Measurements from ENCODE around the gene EFEMP2. TPM values are rescaled to one million over a fixed set of nuclear protein-coding genes. Genes with fewer than 3 reads are reported as not detected.

The EFEMP2 gene
- total RNA-seq, 1 experiment from 2014 or later, result 4.5 TPM

DNA sequence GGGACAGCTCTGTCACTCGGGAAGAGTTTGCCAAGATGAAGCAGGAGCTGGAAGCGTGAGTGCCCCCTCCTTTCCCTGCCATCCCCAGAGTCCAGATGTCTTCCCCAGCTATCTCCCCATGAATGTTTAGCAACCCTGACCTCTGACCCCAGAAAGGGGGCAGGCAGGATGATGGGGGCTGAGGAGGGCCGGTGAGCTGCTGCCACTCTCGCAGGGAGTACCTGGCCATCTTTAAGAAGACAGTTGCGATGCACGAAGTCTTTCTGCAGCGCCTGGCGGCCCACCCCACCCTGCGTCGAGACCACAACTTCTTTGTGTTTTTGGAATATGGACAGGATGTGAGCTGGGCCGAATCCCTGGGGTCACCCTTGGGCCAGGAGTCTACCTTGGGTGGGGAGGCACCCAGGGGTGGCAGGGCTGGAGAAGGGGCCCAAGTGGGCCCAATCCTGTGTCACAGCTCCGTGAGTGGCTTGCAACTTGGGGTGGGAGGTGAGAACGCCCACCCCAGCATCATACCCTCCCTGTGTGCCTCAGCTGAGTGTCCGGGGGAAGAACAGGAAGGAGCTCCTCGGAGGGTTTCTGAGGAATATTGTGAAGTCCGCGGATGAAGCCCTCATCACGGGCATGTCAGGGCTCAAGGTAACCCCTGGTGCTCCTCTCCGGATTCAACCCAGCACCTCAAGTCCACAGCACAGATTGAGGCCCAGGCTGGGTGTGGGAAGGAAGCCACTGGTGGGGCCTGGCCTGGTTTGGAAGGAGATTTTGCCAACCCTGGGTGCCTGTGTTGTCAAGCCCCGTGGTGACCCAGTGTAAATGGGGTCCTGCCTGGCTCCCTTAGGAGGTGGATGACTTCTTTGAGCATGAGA, 22.1 kb downstream of the EFEMP2 start:
- Histone ChIP-seq H3K27me3 (ENCODE audit: low read length) (no peaks in the 10 kb centered on the region), H3K79me2 (ENCODE audit: low read length) (peaks cover 17% of the 10 kb centered on the region), H3K9me3 (ENCODE audit: low read length) (no peaks in the 10 kb centered on the region), H4K20me1 (ENCODE audit: low read length) (peaks cover 28% of the 10 kb centered on the region), H3K36me3 (ENCODE audit: low read depth, low read length) (peaks cover 43% of the 10 kb centered on the region), H3K9me2 (replicated peaks; ENCODE audit: low read length) (no peaks in the 10 kb centered on the region), H3K4me2 (ENCODE audit: low read length) (no peak overlapping the region), H3K4me3 (ENCODE audit: low read length) (no peak overlapping the region), H3K27ac (ENCODE audit: low read length) (no peak overlapping the region), H3K9ac (ENCODE audit: low read length) (no peak overlapping the region), H2AFZ (ENCODE audit: low read length) (no peak overlapping the region), H3F3A (ENCODE audit: low read length, unreplicated experiment) (no peaks in the 10 kb centered on the region), H3K4me1 (ENCODE audit: insufficient read depth, low read length) (peaks cover 12% of the 10 kb centered on the region)
- ChIA-PET POLR2A (ENCODE audit: unreplicated experiment) (interaction anchor here (0.5 to 0.6 kb wide), 2 partner anchors 78 to 136 kb away, joined by 3 to 7 read pairs; no protein-coding TSS in a partner anchor), CTCF (interaction anchor here (0.6 to 1.7 kb wide), 3 partner anchors 10 to 180 kb away, joined by 4 to 6 read pairs (median 4); partner anchors contain the start of gene MUS81)
- BruUV-seq (replicated peaks), result no TSS peak
- no peak for DNase-seq
- no peak; the same call in 1 of the 2 replicates for ATAC-seq
- TF ChIP-seq EZH2 (IDR thresholded peaks at IDR 0.05; ENCODE audit: low read length, unreplicated experiment) (no peak), EZH2phosphoT487 (IDR thresholded peaks at IDR 0.05; ENCODE audit: borderline replicate concordance, low read length) (no peak), CTCF (conservative IDR thresholded peaks at IDR 0.05; ENCODE audit: low read depth, low read length) (no peak)
- intact Hi-C loops (cut with micrococcal nuclease), result no loop called here

DNA sequence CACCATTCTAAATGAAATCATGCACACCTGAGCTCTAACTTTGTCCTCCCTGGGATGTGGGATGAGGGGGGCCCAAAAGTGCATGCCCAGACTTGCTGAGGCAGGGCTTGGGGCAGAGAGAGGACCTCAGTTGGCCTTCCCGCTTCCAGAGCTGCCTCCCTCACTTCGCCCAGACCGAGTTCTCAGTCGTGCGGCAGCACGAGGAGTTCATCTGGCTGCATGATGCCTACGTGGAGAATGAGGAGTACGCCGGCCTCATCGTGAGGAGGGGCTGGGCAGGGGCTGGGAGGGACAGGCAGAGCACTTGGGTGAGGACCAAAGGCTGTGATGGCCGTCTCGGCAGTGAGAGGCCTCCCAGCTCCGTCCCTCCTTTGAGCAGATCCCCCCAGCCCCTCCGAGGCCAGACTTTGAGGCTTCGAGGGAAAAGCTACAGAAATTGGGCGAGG, 22.8 kb downstream of the EFEMP2 start:
- no peaks in the 10 kb centered on the region for H3K9me2 ChIP-seq (replicated peaks; ENCODE audit: low read length)
- DNase-seq (no peak), ATAC-seq (no peak)
- no peak for TF ChIP-seq CTCF (conservative IDR thresholded peaks at IDR 0.05; ENCODE audit: low read depth, low read length)
- no peak for TF ChIP-seq EZH2phosphoT487 (IDR thresholded peaks at IDR 0.05; ENCODE audit: borderline replicate concordance, low read length)
- no peak for TF ChIP-seq EZH2 (IDR thresholded peaks at IDR 0.05; ENCODE audit: low read length, unreplicated experiment)
- no peak overlapping the region for H3K4me2 ChIP-seq (ENCODE audit: low read length)
- no peak overlapping the region for H3K27ac ChIP-seq (ENCODE audit: low read length)
- H3F3A ChIP-seq (ENCODE audit: low read length, unreplicated experiment), result no peaks in the 10 kb centered on the region
- H3K9ac ChIP-seq (ENCODE audit: low read length), result no peak overlapping the region
- POLR2A ChIA-PET (ENCODE audit: unreplicated experiment), result interaction anchor here (0.5 to 0.7 kb wide), 3 partner anchors 9 to 137 kb away, joined by 3 to 7 read pairs (median 3); no protein-coding TSS in a partner anchor
- H3K27me3 ChIP-seq (ENCODE audit: low read length), result no peaks in the 10 kb centered on the region
- peaks cover 22% of the 10 kb centered on the region for H4K20me1 ChIP-seq (ENCODE audit: low read length)
- BruUV-seq (replicated peaks), result no TSS peak
- CTCF ChIA-PET, result interaction anchor here (1.7 kb wide), 1 partner anchor 10 kb away, joined by 4 read pairs; the partner anchor contains the start of gene MUS81
- no peak overlapping the region for H2AFZ ChIP-seq (ENCODE audit: low read length)
- intact Hi-C loops (cut with micrococcal nuclease), result no loop called here
- no peak overlapping the region for H3K4me3 ChIP-seq (ENCODE audit: low read length)
- peaks cover 6% of the 10 kb centered on the region for H3K4me1 ChIP-seq (ENCODE audit: insufficient read depth, low read length)
- H3K79me2 ChIP-seq (ENCODE audit: low read length), result peaks cover 10% of the 10 kb centered on the region
- no peaks in the 10 kb centered on the region for H3K9me3 ChIP-seq (ENCODE audit: low read length)
- H3K36me3 ChIP-seq (ENCODE audit: low read depth, low read length), result peaks cover 36% of the 10 kb centered on the region

Measured in PC-3 (cell line).